PC-3 (cell line): ENCODE measurements around the gene CEP128. TPM values are rescaled to one million over a fixed set of nuclear protein-coding genes. Genes with fewer than 3 reads are reported as not detected.

ENCODE experiments used
- ATAC-seq: fragments of 200-7000 bp; cut with Tn5 transposase; 2 replicates; pipeline ENCODE4 v1.9.1; 2020; ENCODE audit warnings: mild to moderate bottlenecking, moderate library complexity
- BruUV-seq: library from RNA; stranded (reverse); fragments of 400-500 nt; replicated peaks from 2 replicates; lab custom pipeline; 2021; lab: Mats Ljungman, UMichigan
- CTCF ChIA-PET: fragments of 300-600 bp; sonication (Branson Sonifier 250); formaldehyde crosslinking; loops from one replicate; lab custom pipeline; 2022; ENCODE audit warnings: antibody characterized with exemption; lab: Charles Lee
- POLR2A ChIA-PET: fragments of 300-600 bp; sonication (Branson Sonifier 250); formaldehyde crosslinking; loops from one replicate; lab custom pipeline; 2022; ENCODE audit warnings: antibody characterized with exemption; ENCODE audit not compliant: unreplicated experiment; lab: Charles Lee
- DNase-seq: peaks from one replicate; pipeline ENCODE4 v3.0.0-alpha.2; 2015
- H2AFZ ChIP-seq: fragments of 300-600 bp; sonication (generic); 2 replicates; pipeline ENCODE4 v1.6.0; 2016; ENCODE audit warnings: antibody characterized with exemption, low read length
- H3F3A ChIP-seq: fragments of 300-600 bp; sonication (generic); one replicate; pipeline ENCODE4 v1.6.0; 2017; ENCODE audit warnings: antibody characterized with exemption, low read length, control low read depth, mild to moderate bottlenecking; ENCODE audit not compliant: unreplicated experiment
- H3K27ac ChIP-seq: fragments of 300-600 bp; sonication (generic); 2 replicates; pipeline ENCODE4 v1.5.1; 2016; ENCODE audit warnings: mild to moderate bottlenecking, low read length
- H3K27me3 ChIP-seq: fragments of 300-600 bp; sonication (generic); 2 replicates; pipeline ENCODE4 v1.6.1; 2016; ENCODE audit warnings: low read length, mixed read lengths
- H3K36me3 ChIP-seq: fragments of 300-600 bp; sonication (generic); 2 replicates; pipeline ENCODE4 v1.6.1; 2016; ENCODE audit warnings: low read depth, mixed run types, low read length, mixed read lengths
- H3K4me1 ChIP-seq: fragments of 300-600 bp; sonication (generic); 2 replicates; pipeline ENCODE4 v1.5.1; 2016; ENCODE audit warnings: low read length; ENCODE audit not compliant: insufficient read depth
- H3K4me2 ChIP-seq: fragments of 300-600 bp; sonication (generic); 2 replicates; pipeline ENCODE4 v1.6.0; 2016; ENCODE audit warnings: low read length
- H3K4me3 ChIP-seq: fragments of 300-600 bp; sonication (generic); 2 replicates; pipeline ENCODE4 v1.5.1; 2016; ENCODE audit warnings: mild to moderate bottlenecking, low read length, mixed read lengths
- H3K79me2 ChIP-seq: fragments of 300-600 bp; sonication (generic); 2 replicates; pipeline ENCODE4 v1.6.1; 2017; ENCODE audit warnings: low read length, mixed read lengths
- H3K9ac ChIP-seq: fragments of 300-600 bp; sonication (generic); 2 replicates; pipeline ENCODE4 v1.6.0; 2016; ENCODE audit warnings: mild to moderate bottlenecking, low read length
- H3K9me2 ChIP-seq: fragments of 300-600 bp; sonication (generic); replicated peaks from 2 replicates; pipeline ENCODE4 v1.6.1; 2016; ENCODE audit warnings: mixed run types, low read length, mixed read lengths
- H3K9me3 ChIP-seq: fragments of 300-600 bp; sonication (generic); 2 replicates; pipeline ENCODE4 v1.6.1; 2016; ENCODE audit warnings: low read length, mixed read lengths
- H4K20me1 ChIP-seq: fragments of 300-600 bp; sonication (generic); 2 replicates; pipeline ENCODE4 v1.6.1; 2016; ENCODE audit warnings: low read length, mixed read lengths
- EZH2 ChIP-seq: fragments of 300-600 bp; sonication (generic); IDR thresholded peaks from one replicate; pipeline ENCODE4 v1.6.1; 2017; ENCODE audit warnings: antibody characterized with exemption, mild to moderate bottlenecking, low read length; ENCODE audit not compliant: unreplicated experiment
- EZH2phosphoT487 ChIP-seq: fragments of 300-600 bp; sonication (generic); IDR thresholded peaks from 2 replicates; pipeline ENCODE4 v1.6.1; 2018; ENCODE audit warnings: mild to moderate bottlenecking, antibody characterized with exemption, low read length, borderline replicate concordance
- intact Hi-C: fragments of 100-400 bp; cut with micrococcal nuclease; formaldehyde crosslinking; loops from 2 replicates; pipeline ENCODE4 v1.9.0; 2023
- total RNA-seq: library from RNA; depleted of rRNA; stranded (reverse); fragments of >200 nt; gene quantifications from 2 replicates; pipeline ENCODE4 v1.2.3, GENCODE V29; 2014
- TF ChIP-seq, protein P1 (sequence below): fragments of 300-600 bp; sonication (generic); conservative IDR thresholded peaks from 2 replicates; pipeline ENCODE4 v1.5.1; 2017; ENCODE audit warnings: antibody characterized with exemption, low read depth, mild to moderate bottlenecking, low read length

The CEP128 gene
- total RNA-seq, 1 experiment from 2014 or later, result 11.6 TPM

DNA sequence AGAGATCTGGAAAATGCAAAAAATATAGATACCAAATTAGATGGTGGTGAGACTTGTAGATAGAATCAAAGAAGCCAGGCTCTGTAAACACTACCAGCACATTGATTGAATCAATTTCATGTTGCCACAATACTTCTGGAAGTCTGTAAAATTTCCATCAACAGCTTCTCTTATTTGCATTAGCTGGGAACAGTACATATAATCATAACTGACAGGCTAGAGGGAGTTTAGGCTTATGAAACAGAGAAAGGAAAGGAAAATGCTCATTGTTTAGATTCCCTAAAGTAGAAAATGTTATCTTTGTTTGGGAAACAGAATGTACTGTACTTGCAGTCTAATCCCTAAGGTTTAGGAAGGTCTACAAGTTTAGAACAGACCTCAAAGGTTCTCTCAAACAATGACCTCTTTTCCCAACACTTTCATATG lies 335.2 kb downstream of the CEP128 start:
- BruUV-seq, result no TSS peak
- Histone ChIP-seq H3K36me3 (no peaks in the 10 kb centered on the region), H3K27ac (no peak overlapping the region), H2AFZ (no peak overlapping the region), H3K4me2 (no peak overlapping the region), H3K27me3 (no peaks in the 10 kb centered on the region), H3F3A (no peaks in the 10 kb centered on the region), H3K4me1 (peaks cover 23% of the 10 kb centered on the region), H3K4me3 (no peak overlapping the region), H4K20me1 (no peaks in the 10 kb centered on the region), H3K9ac (no peak overlapping the region), H3K79me2 (no peaks in the 10 kb centered on the region), H3K9me3 (no peaks in the 10 kb centered on the region), H3K9me2 (no peaks in the 10 kb centered on the region)
- intact Hi-C loops, result no loop called here
- ChIA-PET CTCF (no interaction called here), POLR2A (no interaction called here)
- ATAC-seq (no peak), DNase-seq (no peak)
- TF ChIP-seq, protein P1, sequence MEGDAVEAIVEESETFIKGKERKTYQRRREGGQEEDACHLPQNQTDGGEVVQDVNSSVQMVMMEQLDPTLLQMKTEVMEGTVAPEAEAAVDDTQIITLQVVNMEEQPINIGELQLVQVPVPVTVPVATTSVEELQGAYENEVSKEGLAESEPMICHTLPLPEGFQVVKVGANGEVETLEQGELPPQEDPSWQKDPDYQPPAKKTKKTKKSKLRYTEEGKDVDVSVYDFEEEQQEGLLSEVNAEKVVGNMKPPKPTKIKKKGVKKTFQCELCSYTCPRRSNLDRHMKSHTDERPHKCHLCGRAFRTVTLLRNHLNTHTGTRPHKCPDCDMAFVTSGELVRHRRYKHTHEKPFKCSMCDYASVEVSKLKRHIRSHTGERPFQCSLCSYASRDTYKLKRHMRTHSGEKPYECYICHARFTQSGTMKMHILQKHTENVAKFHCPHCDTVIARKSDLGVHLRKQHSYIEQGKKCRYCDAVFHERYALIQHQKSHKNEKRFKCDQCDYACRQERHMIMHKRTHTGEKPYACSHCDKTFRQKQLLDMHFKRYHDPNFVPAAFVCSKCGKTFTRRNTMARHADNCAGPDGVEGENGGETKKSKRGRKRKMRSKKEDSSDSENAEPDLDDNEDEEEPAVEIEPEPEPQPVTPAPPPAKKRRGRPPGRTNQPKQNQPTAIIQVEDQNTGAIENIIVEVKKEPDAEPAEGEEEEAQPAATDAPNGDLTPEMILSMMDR, result no peak
- TF ChIP-seq EZH2 (no peak), EZH2phosphoT487 (no peak)

DNA sequence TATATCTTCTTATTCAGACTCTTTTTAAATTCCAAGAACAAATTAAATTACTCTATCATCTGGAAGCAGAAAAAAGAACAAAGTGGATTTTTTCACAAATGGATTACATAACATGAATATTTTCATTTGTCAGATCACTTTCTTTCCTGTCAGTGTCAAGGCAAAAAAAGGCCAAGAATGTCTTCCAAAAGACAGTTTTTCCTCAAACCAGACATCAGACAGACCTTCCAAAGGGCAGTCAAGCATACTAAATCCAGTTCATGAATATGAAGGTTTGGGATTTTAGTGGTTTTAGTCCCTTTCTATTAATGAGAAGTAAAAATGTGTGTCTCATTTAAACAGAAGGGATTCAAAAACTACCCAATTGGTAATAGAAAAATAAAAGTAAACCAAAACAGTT lies 336.0 kb downstream of the CEP128 start:
- peaks cover 23% of the 10 kb centered on the region for H3K4me1 ChIP-seq
- H3K4me3 ChIP-seq, result no peak overlapping the region
- H2AFZ ChIP-seq, result no peak overlapping the region
- ATAC-seq (no peak), DNase-seq (no peak)
- H3K36me3 ChIP-seq, result no peaks in the 10 kb centered on the region
- no peaks in the 10 kb centered on the region for H4K20me1 ChIP-seq
- H3F3A ChIP-seq, result no peaks in the 10 kb centered on the region
- no peak overlapping the region for H3K4me2 ChIP-seq
- ChIA-PET POLR2A (no interaction called here), CTCF (no interaction called here)
- no peaks in the 10 kb centered on the region for H3K27me3 ChIP-seq
- intact Hi-C loops, result no loop called here
- no peaks in the 10 kb centered on the region for H3K9me2 ChIP-seq
- TF ChIP-seq EZH2 (no peak), EZH2phosphoT487 (no peak)
- TF ChIP-seq, protein P1, result no peak
- no peak overlapping the region for H3K9ac ChIP-seq
- BruUV-seq, result no TSS peak
- H3K79me2 ChIP-seq, result no peaks in the 10 kb centered on the region
- no peak overlapping the region for H3K27ac ChIP-seq
- no peaks in the 10 kb centered on the region for H3K9me3 ChIP-seq

DNA sequence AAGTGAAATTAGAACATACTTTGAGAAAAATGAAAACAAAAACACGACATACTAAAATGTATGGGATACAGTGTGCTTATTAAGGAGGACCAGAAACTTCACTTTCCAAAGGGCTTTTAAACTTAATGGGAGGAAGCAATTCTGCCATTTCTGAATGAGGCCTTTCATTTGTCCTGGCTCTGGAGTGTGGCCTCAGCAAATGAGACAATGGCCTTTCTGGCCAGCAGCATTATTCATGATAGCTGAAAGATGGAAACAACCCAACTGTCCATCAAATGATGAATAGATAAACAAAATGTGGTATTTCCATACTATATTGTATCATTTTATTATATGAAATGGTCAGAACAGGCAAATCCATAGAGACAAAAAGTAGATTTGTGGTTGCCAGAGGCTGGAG lies 338.6 kb downstream of the CEP128 start:
- Histone ChIP-seq H3K27me3 (no peaks in the 10 kb centered on the region), H3K4me1 (peaks cover 3% of the 10 kb centered on the region), H3F3A (no peaks in the 10 kb centered on the region), H2AFZ (no peak overlapping the region), H3K36me3 (no peaks in the 10 kb centered on the region), H3K4me3 (no peak overlapping the region), H3K27ac (no peak overlapping the region), H3K79me2 (no peaks in the 10 kb centered on the region), H3K4me2 (no peak overlapping the region), H3K9me3 (no peaks in the 10 kb centered on the region), H3K9ac (no peak overlapping the region), H4K20me1 (no peaks in the 10 kb centered on the region), H3K9me2 (no peaks in the 10 kb centered on the region)
- ChIA-PET POLR2A (no interaction called here), CTCF (no interaction called here)
- BruUV-seq, result no TSS peak
- DNase-seq (no peak), ATAC-seq (no peak)
- TF ChIP-seq EZH2phosphoT487 (no peak), EZH2 (no peak)
- TF ChIP-seq, protein P1, result no peak
- intact Hi-C loops, result no loop called here
